ENCODE measurements around the gene OR2T11.

DNA sequence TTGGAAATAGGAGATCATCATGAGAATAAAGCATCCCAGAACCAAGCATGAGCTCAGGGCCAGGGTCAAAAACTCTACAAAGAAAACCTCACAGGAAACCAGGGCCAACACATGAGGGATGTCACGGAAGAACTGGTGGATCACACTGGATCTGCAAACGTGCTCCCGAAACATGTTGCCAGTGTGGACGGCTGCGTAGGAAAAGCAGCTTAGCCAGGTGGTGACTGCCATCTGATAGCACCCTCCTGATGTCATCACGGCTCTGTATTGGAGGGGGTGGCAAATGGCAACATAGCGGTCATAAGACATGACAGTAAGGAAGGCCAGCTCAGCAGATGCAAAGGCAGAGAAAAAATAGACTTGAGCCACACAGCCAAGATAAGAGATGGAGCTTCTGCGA, 46.8 kb upstream of the OR2T11 start:
- TF ChIP-seq GATA3 (IDR thresholded peaks at IDR 0.05; ENCODE audit: low read depth, low read length) (no peak), GATA2 (IDR thresholded peaks at IDR 0.05; ENCODE audit: low read depth, low read length) (no peak)
